ENCODE measurements around the gene LCTL. TPM values are rescaled to one million over a fixed set of nuclear protein-coding genes. Genes with fewer than 3 reads are reported as not detected.

Gene LCTL
- total and polyA plus RNA-seq, 2 of the 8 experiments (the other 6 are each of a cell fraction or from before 2014, with no cell fraction given): 5.5 to 6.2 TPM

DNA sequence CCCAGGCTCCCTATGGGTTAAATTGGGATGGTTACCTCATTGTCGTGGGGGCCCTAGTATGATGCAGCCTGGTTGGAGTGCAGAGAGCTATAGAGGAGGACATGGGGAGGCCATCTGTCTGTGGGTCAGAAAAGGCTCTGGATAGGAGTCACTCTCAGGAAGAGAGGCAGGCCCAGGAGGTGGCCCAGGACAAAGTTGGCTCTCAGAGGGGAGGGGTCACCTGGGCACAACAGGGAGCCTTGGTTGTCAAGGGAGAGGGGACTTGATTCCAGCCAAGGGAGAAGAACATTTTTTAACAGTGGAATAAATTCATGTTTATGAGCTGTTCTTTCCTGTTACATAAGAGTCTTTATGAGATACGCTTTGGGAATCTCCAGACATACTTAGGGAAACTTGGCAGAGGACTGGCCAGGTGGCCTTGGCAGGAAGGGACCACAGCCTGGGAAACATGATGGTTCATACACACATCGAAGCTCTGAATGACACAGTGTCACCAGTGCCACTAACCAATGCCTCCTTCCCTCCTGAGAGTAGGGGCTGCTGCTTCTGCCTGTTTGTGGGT is 27.5 kb upstream of the LCTL start (continued):
- TF ChIP-seq CBX8 (IDR thresholded peaks at IDR 0.05; ENCODE audit: borderline replicate concordance, low read depth, low read length) (no peak), BRCA1 (IDR thresholded peaks at IDR 0.05; ENCODE audit: low read depth, low read length) (no peak), POLR2A (IDR thresholded peaks at IDR 0.05; ENCODE audit: control extremely low read depth in 1 of 2, low read depth in 2 of 2, low read length in 2 of 2) (no peak), E2F6 (IDR thresholded peaks at IDR 0.05) (no peak), CBX5 (IDR thresholded peaks at IDR 0.05; ENCODE audit: low read depth, low read length) (no peak)

Measured in H1 (cell line).